Tibial nerve (tissue), 4 donors: ENCODE measurements around the gene SHFL. TPM values are rescaled to one million over a fixed set of nuclear protein-coding genes. Genes with fewer than 3 reads are reported as not detected.

Experiments
- DNase-seq, 2 donors: peaks; one replicate each; pipeline ENCODE4 v3.0.0-alpha.2; 2019; ENCODE audit warnings: low spot score in 2 of 2
- H3K27ac ChIP-seq, 4 donors: fragments of 200-600 bp; sonication (generic) in 3 of 4; one replicate each; pipeline ENCODE4 v1.5.1; 2017 to 2019; ENCODE audit warnings: mild to moderate bottlenecking in 1 of 4
- H3K27me3 ChIP-seq, 2 donors: fragments of 200-600 bp; sonication (generic) in 1 of 2; one replicate each; pipeline versions ENCODE4 v1.5.1 to v1.6.0; 2017 to 2019
- H3K36me3 ChIP-seq, 3 donors: fragments of 200-600 bp; sonication (generic); one replicate each; pipeline ENCODE4 v1.5.1; 2018 to 2019
- H3K4me1 ChIP-seq, 4 donors: fragments of 200-600 bp; sonication (generic) in 3 of 4; one replicate each; pipeline ENCODE4 v1.5.1; 2017 to 2019
- H3K4me3 ChIP-seq, 4 donors: fragments of 200-600 bp; sonication (generic) in 3 of 4; one replicate each; pipeline ENCODE4 v1.5.1; 2017 to 2019; ENCODE audit warnings: mild to moderate bottlenecking in 1 of 4, moderate library complexity in 1 of 4
- H3K9me3 ChIP-seq, 4 donors: fragments of 200-600 bp; sonication (generic) in 3 of 4; one replicate each; pipeline ENCODE4 v1.5.1; 2017 to 2019
- CTCF ChIP-seq, 5 experiments: fragments of 200-600 bp in 3 of 5; fragments of 450-650 bp in 2 of 5; sonication (generic) in 3 of 5; IDR thresholded peaks; one replicate each; pipeline ENCODE4 v1.5.1; 2016 to 2019; ENCODE audit warnings: antibody characterized with exemption in 5 of 5, mild to moderate bottlenecking in 3 of 5, moderate library complexity in 2 of 5
- EP300 ChIP-seq, 2 donors: sonication (generic); formaldehyde crosslinking; IDR thresholded peaks; one replicate each; pipeline ENCODE4 v1.6.1; 2017; ENCODE audit warnings: antibody characterized with exemption in 2 of 2, mild to moderate bottlenecking in 1 of 2
- POLR2A ChIP-seq, 2 donors: fragments of 450-650 bp; IDR thresholded peaks; one replicate each; pipeline ENCODE4 v1.6.1; 2017; ENCODE audit warnings: antibody characterized with exemption in 2 of 2, mild to moderate bottlenecking in 2 of 2, moderate library complexity in 2 of 2
- WGBS, 2 donors: methylation state at CpG; one replicate each; pipeline ENCODE4 v1.1.5; 2018; 5-methylcytosine and 5-hydroxymethylcytosine counted together
- small RNA-seq: library from RNA; depleted of rRNA; stranded (forward); fragments of <200 nt; gene quantifications from one replicate; pipeline ENCODE3, GENCODE V24; 2016
- total RNA-seq, 4 donors: library from RNA; depleted of rRNA; stranded (reverse); fragments of >200 nt; gene quantifications; one replicate each; pipeline ENCODE4 v1.1.0, GENCODE V29; 2016

The SHFL gene
- total RNA-seq, 4 donors from 2014 or later, result 25.1 to 58.6 (median 43.4) TPM

GRCh38 chr19:10141973-10142372 is 55.9 kb downstream of the SHFL start:
- 95 to 100% methylated on average over 8 to 18 of the region's 18 CpGs for WGBS, 2 donors
- no peak overlapping the region for H3K4me3 ChIP-seq
- peak overlapping the region in 1 of 4 donors; percentile 37 for H3K27ac ChIP-seq
- TF ChIP-seq CTCF (IDR thresholded peaks at IDR 0.05) (no peak), EP300 (IDR thresholded peaks at IDR 0.05) (no peak), POLR2A (IDR thresholded peaks at IDR 0.05) (no peak)
- H3K9me3 ChIP-seq, result no peaks in the 10 kb centered on the region
- peaks cover 5 to 100% (median 40%) of the 10 kb centered on the region in 3 donors for H3K36me3 ChIP-seq
- no peak for DNase-seq
- no peaks in the 10 kb centered on the region for H3K4me1 ChIP-seq
- H3K27me3 ChIP-seq, result no peaks in the 10 kb centered on the region

Small RNA genes lying within 50 kb of the gene (small RNA-seq; reads per million reads assigned to genes)
- gene MIR5589 (not detected), gene SNORD105 (91.8 reads per million, percentile 95 among the genes with 10 or more reads in this experiment), gene SNORD105B (5,949 reads per million, percentile 99 among the genes with 10 or more reads in this experiment)

Other genes starting within 250 kb of the SHFL start
- gene OLFM2, start 149.8 kb upstream of the SHFL start, total RNA-seq, result 10 to 100 TPM in 1 of 4 donors, 1 to 10 TPM in 3; 4.8 to 12.6 (median 8.8) TPM
- gene COL5A3, start 75.8 kb upstream of the SHFL start, total RNA-seq, result 100 to 1,000 TPM in 1 of 4 donors, 10 to 100 TPM in 3; 41.3 to 102 (median 56.3) TPM
- not detected for gene RDH8, start 72.8 kb upstream of the SHFL start, total RNA-seq
- under 1 TPM in 3 of 4 donors, not detected in 1; 0.21 to 0.60 (median 0.22) TPM for gene ANGPTL6, start 16.4 kb downstream of the SHFL start, total RNA-seq
- 10 to 100 TPM; 25.7 to 45.3 (median 35.8) TPM for gene PPAN, start 20.0 kb downstream of the SHFL start, total RNA-seq
- gene P2RY11, start 25.4 kb downstream of the SHFL start, total RNA-seq, result 10 to 100 TPM in 1 of 4 donors, 1 to 10 TPM in 3; 2.1 to 19.5 (median 4.2) TPM
- 100 to 1,000 TPM; 263 to 326 (median 290) TPM for gene EIF3G, start 33.6 kb downstream of the SHFL start, total RNA-seq
- 10 to 100 TPM; 48.2 to 72.9 (median 55.2) TPM for gene DNMT1, start 108.6 kb downstream of the SHFL start, total RNA-seq
- gene S1PR2, start 145.0 kb downstream of the SHFL start, total RNA-seq, result 10 to 100 TPM; 11.6 to 13.3 (median 12.2) TPM
- gene MRPL4, start 165.9 kb downstream of the SHFL start, total RNA-seq, result 10 to 100 TPM; 37.9 to 83.1 (median 47.8) TPM
- gene ICAM1, start 184.8 kb downstream of the SHFL start, total RNA-seq, result 10 to 100 TPM; 14.7 to 50.1 (median 43.1) TPM
- gene ICAM4, start 200.6 kb downstream of the SHFL start, total RNA-seq, result 1 to 10 TPM in 1 of 4 donors, not detected in 3; 1.3 TPM
- gene ICAM5, start 203.6 kb downstream of the SHFL start, total RNA-seq, result 1 to 10 TPM in 2 of 4 donors, under 1 TPM in 2; 0.21 to 2.7 (median 0.93) TPM
- 1 to 10 TPM; 2.9 to 4.5 (median 3.5) TPM for gene ZGLP1, start 223.5 kb downstream of the SHFL start, total RNA-seq
- gene FDX2, start 229.7 kb downstream of the SHFL start, total RNA-seq, result 10 to 100 TPM; 10.0 to 29.1 (median 18.2) TPM
- gene RAVER1, start 247.2 kb downstream of the SHFL start, total RNA-seq, result 10 to 100 TPM; 22.2 to 34.2 (median 24.3) TPM